ENCODE results near the gene AMY1B. TPM values are rescaled to one million over a fixed set of nuclear protein-coding genes. Genes with fewer than 3 reads are reported as not detected.
"Not testable (repeated sequence)": the region's sequence is repeated elsewhere in the genome, so short reads cannot be mapped to it uniquely, and the experiment has no call there.

AMY1B gene
- total RNA-seq, 2 donors from 2014 or later, result not detected

DNA sequence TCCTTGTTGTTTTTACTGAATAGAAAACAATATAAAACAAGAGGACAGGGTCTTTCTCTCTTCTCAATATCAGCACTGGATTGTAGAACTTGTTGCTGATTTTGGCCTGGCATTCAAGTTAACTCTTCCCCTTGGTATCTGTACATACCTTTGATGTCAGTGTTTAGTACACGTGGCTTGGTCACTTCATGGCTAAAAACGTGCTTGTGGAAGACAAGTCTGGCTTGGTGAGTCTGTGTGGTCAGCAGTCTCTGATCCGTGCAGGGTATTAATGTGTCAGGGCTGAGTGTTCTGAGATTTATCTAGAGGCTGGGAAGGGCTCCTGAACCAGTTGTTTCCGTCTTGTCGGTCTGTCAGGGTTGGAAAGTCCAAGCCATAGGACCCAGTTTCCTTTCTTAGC is 40.5 kb downstream of the AMY1B start, which contains the start of gene AMY1A:
AMY1A (plus strand) TSS at position 301 of the 400 bp plus-strand sequence. CDS start 571 bp downstream, outside the sequence.
- H3K9me3 ChIP-seq; H3K36me3 ChIP-seq; H3K27me3 ChIP-seq (replicated peaks; ENCODE audit: insufficient read depth); H3K4me3 ChIP-seq; DNase-seq (ENCODE audit: low spot score); H3K27ac ChIP-seq; ATAC-seq (ENCODE audit: insufficient number of reproducible peaks, low FRiP score, low read depth); H3K4me1 ChIP-seq (ENCODE audit: control insufficient read depth in 1 of 2, low read depth in 2 of 2): not testable (repeated sequence)

DNA sequence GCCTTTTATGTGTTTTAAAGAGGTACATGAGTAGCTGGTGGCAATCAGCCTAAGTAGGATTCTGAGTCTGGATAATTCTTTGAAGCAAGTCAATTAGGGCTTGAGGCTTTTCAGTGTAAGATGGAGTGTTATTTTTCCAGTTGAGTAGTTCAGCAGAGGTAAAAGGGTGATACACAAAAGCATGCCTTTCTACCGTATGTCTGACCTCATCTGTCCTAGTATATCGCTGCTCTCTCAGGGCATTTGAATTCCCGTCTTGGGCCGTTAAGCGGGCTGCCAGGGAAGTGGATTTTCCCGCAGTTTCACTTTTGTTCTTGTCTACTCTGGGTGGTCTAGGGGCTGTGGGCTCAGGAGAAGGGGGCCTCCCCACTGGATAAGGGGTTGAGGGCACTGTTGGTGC is 41.9 kb downstream of the AMY1B start:
- not testable (repeated sequence) for H3K4me1 ChIP-seq (ENCODE audit: control insufficient read depth in 1 of 2, low read depth in 2 of 2); DNase-seq (ENCODE audit: low spot score); H3K4me3 ChIP-seq; H3K27ac ChIP-seq; H3K27me3 ChIP-seq (replicated peaks; ENCODE audit: insufficient read depth); ATAC-seq (ENCODE audit: insufficient number of reproducible peaks, low FRiP score, low read depth); H3K9me3 ChIP-seq; H3K36me3 ChIP-seq

DNA sequence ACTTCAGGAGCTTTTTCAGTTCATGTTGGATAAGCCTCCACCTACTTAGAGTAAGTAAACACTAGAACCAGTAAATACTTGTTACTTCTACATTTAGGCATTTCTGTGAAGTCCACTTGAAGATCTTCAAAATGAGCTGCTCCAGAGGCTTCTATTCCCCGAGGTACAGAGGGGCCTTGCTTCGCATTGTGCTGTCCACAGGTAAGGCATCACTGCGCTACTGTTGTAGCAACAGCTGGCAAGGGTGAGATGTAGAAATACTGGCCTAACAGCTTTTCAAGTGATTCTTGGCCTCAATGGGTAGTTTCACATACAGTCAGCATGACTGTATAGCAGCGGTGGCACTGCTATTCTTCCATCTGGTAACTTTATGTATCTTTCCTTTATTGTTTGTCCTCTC is 45.1 kb downstream of the AMY1B start:
- H3K27ac ChIP-seq; H3K9me3 ChIP-seq; H3K4me3 ChIP-seq; H3K27me3 ChIP-seq (replicated peaks; ENCODE audit: insufficient read depth); DNase-seq (ENCODE audit: low spot score); H3K4me1 ChIP-seq (ENCODE audit: control insufficient read depth in 1 of 2, low read depth in 2 of 2); H3K36me3 ChIP-seq; ATAC-seq (ENCODE audit: insufficient number of reproducible peaks, low FRiP score, low read depth): not testable (repeated sequence)

DNA sequence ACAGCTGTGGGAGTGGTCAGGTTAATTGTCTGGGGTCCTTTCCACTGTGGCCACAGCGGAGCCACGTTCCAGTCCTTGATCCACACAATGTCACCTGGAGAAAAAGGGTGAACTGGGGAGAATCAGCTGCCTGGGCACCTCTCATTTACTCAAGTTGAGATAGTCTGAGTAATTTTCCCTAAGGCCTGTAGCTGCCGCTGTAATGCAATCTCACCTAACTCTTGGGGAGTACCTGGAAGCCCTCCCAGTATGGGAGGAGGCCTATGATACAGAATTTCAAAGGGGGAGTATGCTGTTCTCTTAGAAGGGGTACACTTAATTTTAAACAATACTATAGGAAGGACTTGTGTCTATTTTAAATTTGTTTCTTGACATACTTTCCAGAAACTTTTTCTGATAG is 45.7 kb downstream of the AMY1B start:
- H3K27ac ChIP-seq; H3K4me3 ChIP-seq; H3K4me1 ChIP-seq (ENCODE audit: control insufficient read depth in 1 of 2, low read depth in 2 of 2); ATAC-seq (ENCODE audit: insufficient number of reproducible peaks, low FRiP score, low read depth); H3K36me3 ChIP-seq; H3K9me3 ChIP-seq; H3K27me3 ChIP-seq (replicated peaks; ENCODE audit: insufficient read depth); DNase-seq (ENCODE audit: low spot score): not testable (repeated sequence)

DNA sequence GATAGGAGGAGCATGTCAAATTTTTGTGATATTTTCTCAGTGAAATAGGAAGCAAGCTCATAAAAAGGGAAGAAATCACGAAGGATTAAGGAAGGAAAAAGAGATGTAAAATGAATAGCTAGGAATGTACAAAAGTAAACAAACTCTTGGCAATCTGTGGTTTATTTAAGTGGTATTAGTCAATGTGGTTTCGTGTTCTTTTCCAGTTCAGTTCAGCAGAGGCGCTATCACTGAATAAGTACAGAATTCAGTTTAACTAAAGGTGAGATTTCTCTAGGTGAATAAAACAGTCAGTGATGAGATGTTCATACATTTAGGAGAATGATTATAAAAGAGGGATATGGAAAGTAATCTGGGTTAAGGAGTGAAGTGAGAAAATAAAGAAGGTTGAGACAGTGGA is 52.1 kb downstream of the AMY1B start:
- H3K36me3 ChIP-seq; H3K4me3 ChIP-seq; H3K4me1 ChIP-seq (ENCODE audit: control insufficient read depth in 1 of 2, low read depth in 2 of 2); ATAC-seq (ENCODE audit: insufficient number of reproducible peaks, low FRiP score, low read depth); H3K27ac ChIP-seq; DNase-seq (ENCODE audit: low spot score); H3K9me3 ChIP-seq; H3K27me3 ChIP-seq (replicated peaks; ENCODE audit: insufficient read depth): not testable (repeated sequence)

DNA sequence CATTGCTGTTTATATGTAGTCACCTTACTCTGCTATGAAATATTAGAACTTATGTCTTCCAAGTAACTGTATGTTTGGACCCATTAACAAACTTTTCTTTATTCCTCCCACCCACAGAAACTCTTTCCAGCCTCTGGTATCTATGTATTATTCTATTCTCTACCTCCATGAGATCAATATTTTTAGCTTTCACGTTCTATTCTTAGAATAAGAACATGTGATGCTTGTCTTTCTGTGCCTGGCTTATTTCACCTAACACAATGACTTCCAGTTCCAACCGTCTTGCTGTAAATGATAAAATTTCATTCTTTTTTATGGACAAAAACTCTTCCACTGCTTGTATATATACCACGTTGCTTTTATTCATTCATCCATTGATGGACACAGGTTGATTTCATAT is 54.8 kb downstream of the AMY1B start:
- not testable (repeated sequence) for H3K9me3 ChIP-seq; ATAC-seq (ENCODE audit: insufficient number of reproducible peaks, low FRiP score, low read depth); DNase-seq (ENCODE audit: low spot score); H3K4me3 ChIP-seq; H3K27me3 ChIP-seq (replicated peaks; ENCODE audit: insufficient read depth); H3K36me3 ChIP-seq; H3K27ac ChIP-seq; H3K4me1 ChIP-seq (ENCODE audit: control insufficient read depth in 1 of 2, low read depth in 2 of 2)

Other genes starting within 250 kb of the AMY1B start
- 10 to 100 TPM; 38.6 to 41.1 TPM for gene RNPC3, start 170.5 kb downstream of the AMY1B start, total RNA-seq
- gene AMY2B, start 124.6 kb downstream of the AMY1B start, total RNA-seq, result 10 to 100 TPM; 16.9 to 17.1 TPM
- 1 to 10 TPM in 1 of 2 donors, not detected in 1; 4.7 TPM for gene AMY2A, start 78.8 kb downstream of the AMY1B start, total RNA-seq
- gene AMY1A, start 40.5 kb downstream of the AMY1B start, total RNA-seq, result not detected
- not detected for gene AMY1C, start 53.7 kb upstream of the AMY1B start, total RNA-seq

Data from thoracic aorta (tissue), 2 donors.